ENCODE data around the gene BRD7.

Gene BRD7

DNA sequence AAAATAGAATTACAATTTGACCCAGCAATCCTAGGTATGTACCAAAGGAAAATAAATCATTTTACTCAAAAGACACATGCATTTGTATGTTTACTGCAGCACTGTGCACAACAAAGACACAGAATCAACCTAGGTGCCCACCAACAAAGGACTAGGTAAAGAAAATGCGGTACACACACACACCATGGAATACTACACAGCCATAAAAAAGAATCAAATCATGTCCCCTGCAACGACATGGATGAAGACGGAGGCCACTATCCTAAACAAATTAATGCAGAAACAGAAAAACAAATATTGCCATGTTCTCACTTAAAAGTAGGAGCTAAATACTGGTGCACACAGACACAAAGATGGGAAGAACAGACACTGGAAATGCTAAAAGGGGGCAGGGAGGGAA, 36.2 kb downstream of the BRD7 start:
- Histone ChIP-seq H3K27me3 (ENCODE audit: control insufficient read depth, insufficient read depth, low read length) (no peaks in the 10 kb centered on the region), H3K9me3 (ENCODE audit: control insufficient read depth, insufficient read depth, low read length) (no peaks in the 10 kb centered on the region), H3K4me1 (ENCODE audit: control insufficient read depth, insufficient read depth, low read length) (no peaks in the 10 kb centered on the region), H3K9ac (ENCODE audit: low read depth, low read length) (no peak overlapping the region), H3K27ac (ENCODE audit: low read depth, low read length) (no peak overlapping the region), H3K36me3 (ENCODE audit: control insufficient read depth, insufficient read depth, low read length) (peaks cover 80% of the 10 kb centered on the region), H3K4me3 (ENCODE audit: low read depth, low read length) (no peak overlapping the region)

- H3K27me3 ChIP-seq (ENCODE audit: control insufficient read depth, insufficient read depth, low read length) = no peaks in the 10 kb centered on the region
- H3K27ac ChIP-seq (ENCODE audit: low read depth, low read length) = no peak overlapping the region
- H3K9ac ChIP-seq (ENCODE audit: low read depth, low read length) = no peak overlapping the region
- no peaks in the 10 kb centered on the region for H3K9me3 ChIP-seq (ENCODE audit: control insufficient read depth, insufficient read depth, low read length)
- H3K36me3 ChIP-seq (ENCODE audit: control insufficient read depth, insufficient read depth, low read length) = peaks cover 85% of the 10 kb centered on the region
- H3K4me3 ChIP-seq (ENCODE audit: low read depth, low read length) = no peak overlapping the region
- no peaks in the 10 kb centered on the region for H3K4me1 ChIP-seq (ENCODE audit: control insufficient read depth, insufficient read depth, low read length)
Measured at GRCh38 chr16:50331570-50331969, 37.2 kb downstream of the BRD7 start.

DNA sequence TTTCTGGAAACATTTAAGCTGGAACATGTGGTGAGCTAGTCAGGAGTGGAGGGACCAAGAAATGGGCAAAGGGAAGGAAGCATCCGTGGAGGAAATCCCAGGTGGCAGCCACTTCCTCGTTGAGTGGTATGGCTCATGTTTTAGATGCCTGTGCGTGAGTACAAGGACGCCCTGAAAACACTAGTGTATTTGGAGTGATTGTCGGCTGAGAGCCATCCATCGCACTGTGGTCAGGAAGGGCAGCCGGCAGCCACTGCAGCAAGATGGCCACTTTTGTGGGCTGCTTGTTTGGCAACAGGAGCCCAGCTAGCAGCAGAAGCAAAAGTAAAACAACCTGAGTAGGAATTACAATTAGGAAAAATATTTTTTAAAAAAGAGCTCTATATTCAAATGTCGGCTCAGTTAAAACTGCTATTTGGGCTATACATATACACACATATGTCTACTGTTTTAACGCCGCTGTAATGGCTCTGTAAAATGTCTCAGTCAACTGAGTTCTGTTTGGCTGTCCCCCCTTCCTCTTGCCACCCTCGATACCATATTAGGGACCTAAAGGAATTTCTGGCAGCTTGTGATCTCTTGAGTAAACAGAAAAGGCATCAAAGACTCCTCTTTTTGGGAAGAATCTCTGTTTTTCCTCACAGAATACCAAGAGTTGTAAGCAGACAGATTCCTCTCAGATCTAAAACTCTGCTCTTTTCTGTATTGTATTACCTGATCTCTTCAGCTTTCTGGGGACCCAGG, 39.2 kb downstream of the BRD7 start:
- H3K9me3 ChIP-seq (ENCODE audit: control insufficient read depth, insufficient read depth, low read length) = no peaks in the 10 kb centered on the region
- H3K9ac ChIP-seq (ENCODE audit: low read depth, low read length) = no peak overlapping the region
- no peaks in the 10 kb centered on the region for H3K4me1 ChIP-seq (ENCODE audit: control insufficient read depth, insufficient read depth, low read length)
- no peak overlapping the region for H3K27ac ChIP-seq (ENCODE audit: low read depth, low read length)
- no peaks in the 10 kb centered on the region for H3K27me3 ChIP-seq (ENCODE audit: control insufficient read depth, insufficient read depth, low read length)
- H3K4me3 ChIP-seq (ENCODE audit: low read depth, low read length) = no peak overlapping the region
- H3K36me3 ChIP-seq (ENCODE audit: control insufficient read depth, insufficient read depth, low read length) = peaks cover 91% of the 10 kb centered on the region

DNA sequence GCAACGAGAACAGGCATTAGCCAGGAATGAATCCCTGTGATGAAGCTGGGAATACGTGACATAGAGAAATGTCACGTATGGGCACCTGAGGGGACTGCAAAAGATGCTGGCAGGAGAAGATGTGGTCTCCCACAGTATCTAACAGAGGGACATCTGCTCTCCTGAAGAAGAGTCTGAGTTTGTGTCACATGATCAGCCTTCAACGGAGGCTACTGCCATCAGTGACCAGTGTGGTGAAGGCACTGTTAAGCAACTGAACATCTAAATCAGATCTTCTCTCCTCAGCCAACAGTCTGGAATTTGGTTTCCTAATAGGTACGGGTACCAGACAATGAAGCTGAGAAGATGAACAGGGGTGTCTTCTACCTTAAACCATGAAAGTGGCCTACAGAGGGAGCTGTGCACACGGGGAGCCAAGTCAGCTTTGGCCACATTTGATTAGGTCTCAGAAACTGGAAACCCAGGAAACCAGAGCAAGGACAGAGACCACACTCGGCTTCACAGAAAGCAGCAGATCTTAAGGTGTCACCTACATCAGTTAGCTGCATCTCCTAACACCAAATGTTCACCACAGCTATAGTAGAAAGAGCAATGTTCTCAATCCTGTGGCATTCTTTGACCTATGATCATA, 41.8 kb downstream of the BRD7 start:
- no peaks in the 10 kb centered on the region for H3K27me3 ChIP-seq (ENCODE audit: control insufficient read depth, insufficient read depth, low read length)
- peaks cover 90% of the 10 kb centered on the region for H3K36me3 ChIP-seq (ENCODE audit: control insufficient read depth, insufficient read depth, low read length)
- no peak overlapping the region for H3K4me3 ChIP-seq (ENCODE audit: low read depth, low read length)
- no peaks in the 10 kb centered on the region for H3K9me3 ChIP-seq (ENCODE audit: control insufficient read depth, insufficient read depth, low read length)
- H3K27ac ChIP-seq (ENCODE audit: low read depth, low read length) = no peak overlapping the region
- no peaks in the 10 kb centered on the region for H3K4me1 ChIP-seq (ENCODE audit: control insufficient read depth, insufficient read depth, low read length)
- no peak overlapping the region for H3K9ac ChIP-seq (ENCODE audit: low read depth, low read length)

DNA sequence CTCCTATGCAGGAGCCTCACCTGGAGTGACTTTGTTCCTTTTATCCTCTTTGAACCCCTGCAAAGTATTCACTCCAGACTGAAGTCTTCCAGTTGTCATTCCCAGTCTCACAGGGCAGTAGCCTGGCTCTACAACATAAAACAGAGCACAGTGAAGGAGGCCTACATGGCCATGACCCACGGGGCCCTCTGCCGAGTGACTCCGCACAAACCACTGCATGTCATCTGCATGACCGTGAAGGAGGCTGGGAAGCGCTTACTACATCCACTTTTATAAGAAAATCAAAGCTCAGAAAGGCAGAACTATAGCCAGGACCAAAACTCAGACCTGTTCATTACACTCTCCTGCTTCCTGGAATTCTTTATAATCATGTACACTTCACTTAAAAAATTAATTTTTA, 42.5 kb downstream of the BRD7 start:
- peaks cover 89% of the 10 kb centered on the region for H3K36me3 ChIP-seq (ENCODE audit: control insufficient read depth, insufficient read depth, low read length)
- no peak overlapping the region for H3K27ac ChIP-seq (ENCODE audit: low read depth, low read length)
- H3K4me3 ChIP-seq (ENCODE audit: low read depth, low read length) = no peak overlapping the region
- no peak overlapping the region for H3K9ac ChIP-seq (ENCODE audit: low read depth, low read length)
- no peaks in the 10 kb centered on the region for H3K4me1 ChIP-seq (ENCODE audit: control insufficient read depth, insufficient read depth, low read length)
- no peaks in the 10 kb centered on the region for H3K27me3 ChIP-seq (ENCODE audit: control insufficient read depth, insufficient read depth, low read length)
- no peaks in the 10 kb centered on the region for H3K9me3 ChIP-seq (ENCODE audit: control insufficient read depth, insufficient read depth, low read length)

DNA sequence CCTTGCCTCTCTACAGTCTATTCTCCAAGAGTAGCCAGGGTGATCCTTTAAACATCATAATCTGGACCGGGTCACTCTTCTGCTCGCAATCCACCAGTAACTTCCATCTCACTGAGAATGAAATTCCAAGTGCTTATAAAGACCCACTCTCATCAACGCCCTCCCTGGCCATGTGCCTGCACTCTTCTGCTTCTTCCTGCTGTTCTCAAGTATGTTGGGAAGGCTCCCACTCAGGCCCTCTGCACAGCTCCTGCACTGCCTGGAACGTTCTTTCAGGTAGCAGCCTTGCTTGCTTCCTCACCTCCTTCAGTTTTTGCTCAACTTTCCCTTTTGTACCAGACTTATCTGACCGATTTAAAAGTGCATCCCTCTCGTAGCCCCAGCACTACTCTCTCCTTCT, 44.4 kb downstream of the BRD7 start:
- no peaks in the 10 kb centered on the region for H3K9me3 ChIP-seq (ENCODE audit: control insufficient read depth, insufficient read depth, low read length)
- no peak overlapping the region for H3K9ac ChIP-seq (ENCODE audit: low read depth, low read length)
- peaks cover 97% of the 10 kb centered on the region for H3K36me3 ChIP-seq (ENCODE audit: control insufficient read depth, insufficient read depth, low read length)
- no peak overlapping the region for H3K4me3 ChIP-seq (ENCODE audit: low read depth, low read length)
- no peaks in the 10 kb centered on the region for H3K4me1 ChIP-seq (ENCODE audit: control insufficient read depth, insufficient read depth, low read length)
- H3K27ac ChIP-seq (ENCODE audit: low read depth, low read length) = no peak overlapping the region
- no peaks in the 10 kb centered on the region for H3K27me3 ChIP-seq (ENCODE audit: control insufficient read depth, insufficient read depth, low read length)

DNA sequence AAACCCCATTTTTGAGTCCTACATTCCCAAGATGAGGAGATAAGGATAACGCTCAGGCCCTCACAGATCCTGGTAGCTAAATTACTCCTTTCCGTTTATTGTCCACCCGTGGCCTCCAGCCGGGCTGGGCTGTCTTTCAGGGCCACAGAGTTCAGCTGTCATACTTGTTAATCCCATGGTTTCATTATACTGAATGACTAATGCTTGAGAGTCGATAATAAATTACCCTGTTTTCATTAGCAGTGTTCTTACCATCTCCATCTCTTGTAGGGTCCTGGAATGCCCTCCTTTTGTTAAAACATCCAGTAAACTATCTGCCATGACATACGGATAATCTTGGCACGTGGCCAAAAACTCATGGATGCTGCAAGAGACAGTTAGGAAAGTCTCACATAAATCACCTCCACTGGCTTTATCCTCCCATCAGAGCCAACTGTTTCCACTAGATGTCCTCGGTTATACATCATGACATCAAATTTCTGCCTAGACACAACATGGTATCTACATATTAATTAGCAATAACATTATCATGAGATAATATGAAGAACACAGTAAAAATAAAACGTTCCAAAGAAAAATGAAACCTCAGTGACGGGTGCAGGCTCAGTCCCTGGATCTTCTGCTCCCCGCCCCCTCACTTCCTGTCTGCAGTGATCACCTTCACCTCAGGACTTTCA, 45.3 kb downstream of the BRD7 start:
- Histone ChIP-seq H3K36me3 (ENCODE audit: control insufficient read depth, insufficient read depth, low read length) (peaks cover 97% of the 10 kb centered on the region), H3K27me3 (ENCODE audit: control insufficient read depth, insufficient read depth, low read length) (no peaks in the 10 kb centered on the region), H3K9me3 (ENCODE audit: control insufficient read depth, insufficient read depth, low read length) (no peaks in the 10 kb centered on the region), H3K4me3 (ENCODE audit: low read depth, low read length) (no peak overlapping the region), H3K9ac (ENCODE audit: low read depth, low read length) (no peak overlapping the region), H3K27ac (ENCODE audit: low read depth, low read length) (no peak overlapping the region), H3K4me1 (ENCODE audit: control insufficient read depth, insufficient read depth, low read length) (no peaks in the 10 kb centered on the region)

GRCh38 chr16:50322333-50322732, 46.5 kb downstream of the BRD7 start:
- Histone ChIP-seq H3K27me3 (ENCODE audit: control insufficient read depth, insufficient read depth, low read length) (no peaks in the 10 kb centered on the region), H3K4me3 (ENCODE audit: low read depth, low read length) (no peak overlapping the region), H3K9ac (ENCODE audit: low read depth, low read length) (no peak overlapping the region), H3K4me1 (ENCODE audit: control insufficient read depth, insufficient read depth, low read length) (no peaks in the 10 kb centered on the region), H3K27ac (ENCODE audit: low read depth, low read length) (no peak overlapping the region), H3K36me3 (ENCODE audit: control insufficient read depth, insufficient read depth, low read length) (peaks cover 97% of the 10 kb centered on the region), H3K9me3 (ENCODE audit: control insufficient read depth, insufficient read depth, low read length) (no peaks in the 10 kb centered on the region)

DNA sequence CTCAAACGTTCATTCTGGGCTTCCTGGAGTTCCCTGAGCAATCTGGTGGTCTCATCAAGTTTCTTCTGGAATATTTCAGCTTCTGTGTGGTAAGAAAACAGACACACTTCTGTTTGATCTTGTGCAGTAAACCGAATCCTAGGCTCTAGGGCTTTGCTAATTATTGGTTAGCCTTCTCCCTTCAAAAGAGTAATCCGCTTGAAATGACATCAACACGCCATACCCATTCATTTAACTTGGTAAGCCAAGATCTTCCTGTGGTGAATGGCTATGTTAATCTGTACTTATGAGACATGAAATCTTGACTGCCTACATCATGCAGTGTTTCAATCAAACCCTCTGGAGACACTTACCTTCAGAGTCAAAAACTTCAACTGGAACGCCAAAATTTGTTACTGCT, 48.5 kb downstream of the BRD7 start:
- Histone ChIP-seq H3K9ac (ENCODE audit: low read depth, low read length) (no peak overlapping the region), H3K4me1 (ENCODE audit: control insufficient read depth, insufficient read depth, low read length) (no peaks in the 10 kb centered on the region), H3K36me3 (ENCODE audit: control insufficient read depth, insufficient read depth, low read length) (peaks cover 98% of the 10 kb centered on the region), H3K27me3 (ENCODE audit: control insufficient read depth, insufficient read depth, low read length) (no peaks in the 10 kb centered on the region), H3K9me3 (ENCODE audit: control insufficient read depth, insufficient read depth, low read length) (no peaks in the 10 kb centered on the region), H3K4me3 (ENCODE audit: low read depth, low read length) (no peak overlapping the region), H3K27ac (ENCODE audit: low read depth, low read length) (no peak overlapping the region)

- Histone ChIP-seq H3K27me3 (ENCODE audit: control insufficient read depth, insufficient read depth, low read length) (no peaks in the 10 kb centered on the region), H3K36me3 (ENCODE audit: control insufficient read depth, insufficient read depth, low read length) (peaks cover 98% of the 10 kb centered on the region), H3K9ac (ENCODE audit: low read depth, low read length) (no peak overlapping the region), H3K9me3 (ENCODE audit: control insufficient read depth, insufficient read depth, low read length) (no peaks in the 10 kb centered on the region), H3K4me1 (ENCODE audit: control insufficient read depth, insufficient read depth, low read length) (no peaks in the 10 kb centered on the region), H3K4me3 (ENCODE audit: low read depth, low read length) (no peak overlapping the region), H3K27ac (ENCODE audit: low read depth, low read length) (no peak overlapping the region)
Measured at GRCh38 chr16:50318796-50319578, 49.8 kb downstream of the BRD7 start.

All from HUES48 (cell line).